ENCODE measurements around the gene MYH9. TPM values are rescaled to one million over a fixed set of nuclear protein-coding genes. Genes with fewer than 3 reads are reported as not detected.

Gene MYH9
- polyA plus RNA-seq, 1 experiment, result 338 TPM

GRCh38 chr22:36328635-36329253, 59.0 kb downstream of the MYH9 start:
- ChIA-PET POLR2A (interaction anchor here (0.6 to 2.6 kb wide), 14 partner anchors 9 to 178 kb away, joined by 3 to 13 read pairs (median 4); partner anchors contain the start of genes FOXRED2, MYH9 and TXN2), CTCF (interaction anchor here (0.5 to 2.7 kb wide), 3 partner anchors 142 to 1193 kb away, joined by 3 to 21 read pairs (median 3); no protein-coding TSS in a partner anchor)
- Histone ChIP-seq H3K27ac (ENCODE audit: low read depth, low read length) (peak overlapping the region; percentile 100), H3K9me3 (ENCODE audit: control insufficient read depth, insufficient read depth, low read length) (no peaks in the 10 kb centered on the region; the same call in 1 of the 2 replicates), H3K4me3 (ENCODE audit: low read depth, low read length) (peak overlapping the region; percentile 10; the same call in 1 of the 2 replicates), H3K27me3 (ENCODE audit: control insufficient read depth, insufficient read depth, low read length) (no peaks in the 10 kb centered on the region)
- peak; percentile 85 for DNase-seq (ENCODE audit: low read depth, low spot score)
- no peak for TF ChIP-seq CTCF (IDR thresholded peaks at IDR 0.05; ENCODE audit: low read depth, low read length)

- no peak overlapping the region for H3K4me3 ChIP-seq (ENCODE audit: low read depth, low read length)
- TF ChIP-seq CTCF (IDR thresholded peaks at IDR 0.05; ENCODE audit: low read depth, low read length), result no peak
- no peaks in the 10 kb centered on the region for H3K27me3 ChIP-seq (ENCODE audit: control insufficient read depth, insufficient read depth, low read length)
- POLR2A ChIA-PET, result interaction anchor here (0.6 to 2.6 kb wide), 18 partner anchors 9 to 179 kb away, joined by 3 to 13 read pairs (median 4); partner anchors contain the start of genes FOXRED2, MYH9 and TXN2
- H3K27ac ChIP-seq (ENCODE audit: low read depth, low read length), result peak overlapping the region; percentile 100
- DNase-seq (ENCODE audit: low read depth, low spot score), result peak; percentile 64
- no peaks in the 10 kb centered on the region; the same call in 1 of the 2 replicates for H3K9me3 ChIP-seq (ENCODE audit: control insufficient read depth, insufficient read depth, low read length)
- CTCF ChIA-PET, result interaction anchor here (0.5 to 2.7 kb wide), 4 partner anchors 27 to 1194 kb away, joined by 3 to 21 read pairs (median 5); no protein-coding TSS in a partner anchor
Observed at GRCh38 chr22:36327922-36328551, 59.7 kb downstream of the MYH9 start.

GRCh38 chr22:36326178-36327161, 61.3 kb downstream of the MYH9 start:
- CTCF ChIA-PET, result interaction anchor here (0.5 to 2.7 kb wide), 3 partner anchors 26 to 144 kb away, joined by 4 to 21 read pairs (median 7); no protein-coding TSS in a partner anchor
- Histone ChIP-seq H3K9me3 (ENCODE audit: control insufficient read depth, insufficient read depth, low read length) (no peaks in the 10 kb centered on the region; the same call in 1 of the 2 replicates), H3K27me3 (ENCODE audit: control insufficient read depth, insufficient read depth, low read length) (no peaks in the 10 kb centered on the region), H3K4me3 (ENCODE audit: low read depth, low read length) (no peak overlapping the region), H3K27ac (ENCODE audit: low read depth, low read length) (peak overlapping the region; percentile 100)
- POLR2A ChIA-PET, result interaction anchor here (0.7 to 1.7 kb wide), 6 partner anchors 8 to 40 kb away, joined by 3 to 9 read pairs (median 4); no protein-coding TSS in a partner anchor
- TF ChIP-seq CTCF (IDR thresholded peaks at IDR 0.05; ENCODE audit: low read depth, low read length), result no peak
- DNase-seq (ENCODE audit: low read depth, low spot score), result no peak

GRCh38 chr22:36325154-36326031, 62.4 kb downstream of the MYH9 start:
- POLR2A ChIA-PET, result interaction anchor here (0.6 to 0.9 kb wide), 5 partner anchors 21 to 182 kb away, joined by 3 to 9 read pairs (median 3); partner anchors contain the start of gene FOXRED2
- peak overlapping the region; percentile 100 for H3K27ac ChIP-seq (ENCODE audit: low read depth, low read length)

More at GRCh38 chr22:36325154-36326031, 62.4 kb downstream of the MYH9 start:
- TF ChIP-seq CTCF (IDR thresholded peaks at IDR 0.05; ENCODE audit: low read depth, low read length), result no peak
- CTCF ChIA-PET, result interaction anchor here (1.3 to 4.7 kb wide), 3 partner anchors 24 to 161 kb away, joined by 3 to 25 read pairs (median 7); no protein-coding TSS in a partner anchor
- H3K27me3 ChIP-seq (ENCODE audit: control insufficient read depth, insufficient read depth, low read length), result no peaks in the 10 kb centered on the region
- no peak overlapping the region for H3K4me3 ChIP-seq (ENCODE audit: low read depth, low read length)
- no peaks in the 10 kb centered on the region; the same call in 1 of the 2 replicates for H3K9me3 ChIP-seq (ENCODE audit: control insufficient read depth, insufficient read depth, low read length)
- no peak for DNase-seq (ENCODE audit: low read depth, low spot score)

Data from AG04450 (cell line).